Measurements from ENCODE around the gene RAD51B. TPM values are rescaled to one million over a fixed set of nuclear protein-coding genes. Genes with fewer than 3 reads are reported as not detected.

Gene RAD51B
- total RNA-seq, 1 experiment from 2014 or later: 23.3 TPM

- TF ChIP-seq EZH2 (IDR thresholded peaks at IDR 0.05; ENCODE audit: borderline replicate concordance, low read depth, low read length, poor library complexity, severe bottlenecking): no peak
- TF ChIP-seq CTCF (conservative IDR thresholded peaks at IDR 0.05; ENCODE audit: low read depth, low read length): no peak
- peaks cover 1% of the 10 kb centered on the region for H3K4me1 ChIP-seq (ENCODE audit: insufficient read depth, low read length, poor library complexity, severe bottlenecking)
- H3K9me3 ChIP-seq (ENCODE audit: low read depth, low read length, poor library complexity, severe bottlenecking): no peaks in the 10 kb centered on the region
- no peaks in the 10 kb centered on the region for H3K27me3 ChIP-seq (replicated peaks; ENCODE audit: insufficient read depth, low read depth, low read length, poor library complexity)
- intact Hi-C loops (cut with micrococcal nuclease; ENCODE audit: unreplicated experiment): no loop called here
- H3K4me3 ChIP-seq (ENCODE audit: low read depth, low read length, poor library complexity, severe bottlenecking): no peak overlapping the region
- ChIA-PET POLR2A (ENCODE audit: low non-redundant PET) (no interaction called here), CTCF (no interaction called here)
- H3K36me3 ChIP-seq (ENCODE audit: insufficient read depth, low read length, poor library complexity, severe bottlenecking): no peaks in the 10 kb centered on the region
- DNase-seq (ENCODE audit: low spot score): no peak
- BruUV-seq (replicated peaks): no TSS peak
- H3K27ac ChIP-seq (ENCODE audit: low read depth, low read length, poor library complexity, severe bottlenecking): no peak overlapping the region
These were observed 939.5 kb downstream of the RAD51B start for GRCh38 chr14:68759017-68759560.

GRCh38 chr14:68759937-68760336 is 940.4 kb downstream of the RAD51B start:
- intact Hi-C loops (cut with micrococcal nuclease; ENCODE audit: unreplicated experiment): no loop called here
- ChIA-PET CTCF (no interaction called here), POLR2A (ENCODE audit: low non-redundant PET) (interaction anchor here (0.6 kb wide), 1 partner anchor 31 kb away, joined by 14 read pairs; no protein-coding TSS in a partner anchor)
- Histone ChIP-seq H3K27me3 (replicated peaks; ENCODE audit: insufficient read depth, low read depth, low read length, poor library complexity) (no peaks in the 10 kb centered on the region), H3K27ac (ENCODE audit: low read depth, low read length, poor library complexity, severe bottlenecking) (no peak overlapping the region), H3K4me1 (ENCODE audit: insufficient read depth, low read length, poor library complexity, severe bottlenecking) (no peaks in the 10 kb centered on the region), H3K9me3 (ENCODE audit: low read depth, low read length, poor library complexity, severe bottlenecking) (no peaks in the 10 kb centered on the region), H3K4me3 (ENCODE audit: low read depth, low read length, poor library complexity, severe bottlenecking) (no peak overlapping the region), H3K36me3 (ENCODE audit: insufficient read depth, low read length, poor library complexity, severe bottlenecking) (no peaks in the 10 kb centered on the region)
- DNase-seq (ENCODE audit: low spot score): no peak
- BruUV-seq (replicated peaks): no TSS peak
- TF ChIP-seq CTCF (conservative IDR thresholded peaks at IDR 0.05; ENCODE audit: low read depth, low read length) (no peak), EZH2 (IDR thresholded peaks at IDR 0.05; ENCODE audit: borderline replicate concordance, low read depth, low read length, poor library complexity, severe bottlenecking) (no peak)

- DNase-seq (ENCODE audit: low spot score): no peak
- Histone ChIP-seq H3K4me1 (ENCODE audit: insufficient read depth, low read length, poor library complexity, severe bottlenecking) (no peaks in the 10 kb centered on the region), H3K4me3 (ENCODE audit: low read depth, low read length, poor library complexity, severe bottlenecking) (no peak overlapping the region), H3K27me3 (replicated peaks; ENCODE audit: insufficient read depth, low read depth, low read length, poor library complexity) (no peaks in the 10 kb centered on the region), H3K9me3 (ENCODE audit: low read depth, low read length, poor library complexity, severe bottlenecking) (no peaks in the 10 kb centered on the region), H3K27ac (ENCODE audit: low read depth, low read length, poor library complexity, severe bottlenecking) (no peak overlapping the region), H3K36me3 (ENCODE audit: insufficient read depth, low read length, poor library complexity, severe bottlenecking) (no peaks in the 10 kb centered on the region)
- intact Hi-C loops (cut with micrococcal nuclease; ENCODE audit: unreplicated experiment): no loop called here
- no TSS peak for BruUV-seq (replicated peaks)
- ChIA-PET POLR2A (ENCODE audit: low non-redundant PET) (no interaction called here), CTCF (no interaction called here)
- no peak for TF ChIP-seq EZH2 (IDR thresholded peaks at IDR 0.05; ENCODE audit: borderline replicate concordance, low read depth, low read length, poor library complexity, severe bottlenecking)
- TF ChIP-seq CTCF (conservative IDR thresholded peaks at IDR 0.05; ENCODE audit: low read depth, low read length): no peak
These were observed 941.2 kb downstream of the RAD51B start for GRCh38 chr14:68760761-68761160.

Data from A673 (cell line).